Mesodermal cell (in vitro differentiated cells): Measurements from ENCODE around the gene CAPN10.

Experiments
- H3K27ac ChIP-seq: 2 replicates; pipeline ENCODE4 v1.7.0; 2013; ENCODE audit warnings: mild to moderate bottlenecking, low read depth, low read length, moderate library complexity; ENCODE audit not compliant: severe bottlenecking
- H3K36me3 ChIP-seq: 2 replicates; pipeline ENCODE4 v1.7.1; 2013; ENCODE audit warnings: mild to moderate bottlenecking, low read length, moderate library complexity; ENCODE audit not compliant: control insufficient read depth, insufficient read depth
- H3K4me1 ChIP-seq: one replicate; pipeline ENCODE4 v1.7.1; 2013; ENCODE audit warnings: mild to moderate bottlenecking, low read length; ENCODE audit not compliant: insufficient read depth, control insufficient read depth, poor library complexity, severe bottlenecking
- H3K4me3 ChIP-seq: 2 replicates; pipeline ENCODE4 v1.7.0; 2013; ENCODE audit warnings: low read length, control low read depth, mild to moderate bottlenecking; ENCODE audit not compliant: insufficient read depth, poor library complexity, severe bottlenecking; ENCODE audit errors: extremely low read depth
- H3K9me3 ChIP-seq: 2 replicates; pipeline ENCODE4 v1.7.1; 2013; ENCODE audit warnings: mild to moderate bottlenecking, low read length, moderate library complexity; ENCODE audit not compliant: control insufficient read depth
- WGBS, 2 experiments: methylation state at CpG; one replicate each; pipeline ENCODE4 v1.1.5; 2013; ENCODE audit warnings: missing lambda C conversion rate in 2 of 2; ENCODE audit not compliant: insufficient coverage in 2 of 2; 5-methylcytosine and 5-hydroxymethylcytosine counted together

CAPN10 gene

GRCh38 chr2:240644171-240644651 lies 57.7 kb downstream of the CAPN10 start:
- Histone ChIP-seq H3K9me3 (no peaks in the 10 kb centered on the region), H3K4me3 (no peak overlapping the region), H3K36me3 (no peaks in the 10 kb centered on the region), H3K27ac (no peak overlapping the region), H3K4me1 (no peaks in the 10 kb centered on the region)
- WGBS, 2 experiments = 83 to 89% methylated on average over 7 to 9 of the region's 14 CpGs

DNA sequence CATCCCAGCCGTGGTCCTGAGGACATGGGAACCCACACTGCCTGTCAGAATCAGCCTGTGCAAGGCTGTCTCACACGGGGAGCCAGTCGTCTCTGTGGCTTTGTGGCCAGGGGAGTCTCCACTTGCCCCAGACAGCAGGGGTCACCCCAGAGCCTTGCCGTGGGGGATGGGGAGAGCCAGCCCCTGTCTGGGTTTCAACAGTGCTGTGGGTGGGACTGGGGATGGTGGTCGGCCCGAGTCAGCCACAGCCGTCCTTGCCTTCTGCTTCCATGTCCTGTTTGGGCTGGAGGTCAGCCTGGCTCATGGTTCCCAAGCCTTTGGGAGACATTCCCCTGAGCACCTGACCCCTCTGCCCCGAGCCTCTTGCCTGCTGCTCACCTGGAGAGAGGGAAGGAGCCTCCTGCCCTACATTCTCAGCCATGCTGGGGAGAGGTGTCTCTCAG lies 58.3 kb downstream of the CAPN10 start:
- H3K27ac ChIP-seq = no peak overlapping the region
- WGBS, 2 experiments = 55 to 81% methylated on average over 5 to 8 of the region's 8 CpGs

DNA sequence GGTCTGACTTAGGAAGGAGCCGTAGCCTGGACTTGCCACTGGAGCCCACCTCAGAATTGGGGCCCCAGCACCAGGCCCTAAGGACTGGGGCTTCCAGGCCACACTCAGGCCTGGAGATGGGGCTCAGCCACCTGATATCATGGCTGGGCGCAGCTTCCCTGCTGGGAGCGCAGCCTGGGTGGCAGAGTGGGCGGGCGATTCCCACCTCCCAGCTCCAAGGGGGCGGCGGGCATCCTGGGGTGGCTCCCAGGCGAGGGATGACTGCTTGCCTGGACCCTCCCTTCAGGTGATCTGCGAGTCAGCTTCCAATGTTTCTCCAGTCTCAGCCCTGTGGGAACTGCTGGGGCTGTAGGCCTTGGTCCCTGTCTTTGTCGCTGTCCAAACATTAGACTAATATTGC lies 58.8 kb downstream of the CAPN10 start:
- 83 to 91% methylated on average over 9 to 10 of the region's 10 CpGs for WGBS, 2 experiments
- Histone ChIP-seq H3K27ac (no peak overlapping the region), H3K9me3 (no peaks in the 10 kb centered on the region), H3K36me3 (no peaks in the 10 kb centered on the region), H3K4me3 (no peak overlapping the region), H3K4me1 (no peaks in the 10 kb centered on the region)

More for the DNA sequence above, 58.3 kb downstream of the CAPN10 start:
- no peaks in the 10 kb centered on the region for H3K4me1 ChIP-seq
- no peak overlapping the region for H3K4me3 ChIP-seq
- no peaks in the 10 kb centered on the region for H3K9me3 ChIP-seq
- H3K36me3 ChIP-seq = no peaks in the 10 kb centered on the region

GRCh38 chr2:240645801-240646175 lies 59.3 kb downstream of the CAPN10 start:
- Histone ChIP-seq H3K4me1 (no peaks in the 10 kb centered on the region), H3K27ac (no peak overlapping the region), H3K4me3 (no peak overlapping the region), H3K9me3 (no peaks in the 10 kb centered on the region), H3K36me3 (no peaks in the 10 kb centered on the region)
- WGBS, 2 experiments = 83 to 92% methylated on average over 9 to 10 of the region's 10 CpGs

GRCh38 chr2:240646176-240646899 lies 59.8 kb downstream of the CAPN10 start:
- WGBS, 2 experiments = 92 to 93% methylated on average over 36 of the region's 36 CpGs

DNA sequence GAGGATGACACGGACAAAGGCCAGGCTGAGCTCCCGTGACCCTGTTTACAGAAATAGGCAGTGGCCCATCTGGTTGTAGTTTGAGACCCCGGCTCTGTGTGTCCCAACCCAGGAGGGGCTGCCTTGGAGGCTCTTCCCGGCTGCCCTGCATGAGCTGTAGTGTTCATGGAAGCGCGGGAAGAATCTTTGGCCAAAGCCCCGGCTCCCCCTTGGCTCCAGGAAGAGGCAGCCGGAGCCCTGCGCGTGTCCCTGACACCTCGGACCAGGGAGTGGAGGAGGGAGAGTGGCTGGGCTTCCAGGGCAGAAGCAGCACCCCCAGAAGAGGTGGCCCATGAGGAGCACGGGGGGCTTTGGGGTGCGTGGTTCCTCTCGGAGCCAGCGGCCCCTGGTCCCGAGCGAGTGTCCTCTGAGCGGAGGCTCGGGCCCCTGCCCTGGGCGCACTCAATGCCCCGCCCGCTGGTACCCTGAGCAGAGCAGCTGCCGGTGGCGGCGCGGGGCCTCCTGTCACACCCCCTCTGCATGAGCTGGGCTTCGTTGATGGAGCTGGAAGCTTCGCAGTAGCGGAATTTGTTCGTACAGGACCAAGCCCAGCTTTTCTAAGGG lies 60.5 kb downstream of the CAPN10 start:
- WGBS, 2 experiments = 84 to 86% methylated on average over 20 to 30 of the region's 30 CpGs
- H3K36me3 ChIP-seq = no peaks in the 10 kb centered on the region
- no peak overlapping the region for H3K27ac ChIP-seq
- no peaks in the 10 kb centered on the region for H3K4me1 ChIP-seq
- H3K9me3 ChIP-seq = peaks cover 7% of the 10 kb centered on the region
- H3K4me3 ChIP-seq = no peak overlapping the region

More at GRCh38 chr2:240646176-240646899, 59.8 kb downstream of the CAPN10 start:
- Histone ChIP-seq H3K4me3 (no peak overlapping the region), H3K4me1 (no peaks in the 10 kb centered on the region), H3K27ac (no peak overlapping the region), H3K36me3 (no peaks in the 10 kb centered on the region), H3K9me3 (peaks cover 4% of the 10 kb centered on the region)

DNA sequence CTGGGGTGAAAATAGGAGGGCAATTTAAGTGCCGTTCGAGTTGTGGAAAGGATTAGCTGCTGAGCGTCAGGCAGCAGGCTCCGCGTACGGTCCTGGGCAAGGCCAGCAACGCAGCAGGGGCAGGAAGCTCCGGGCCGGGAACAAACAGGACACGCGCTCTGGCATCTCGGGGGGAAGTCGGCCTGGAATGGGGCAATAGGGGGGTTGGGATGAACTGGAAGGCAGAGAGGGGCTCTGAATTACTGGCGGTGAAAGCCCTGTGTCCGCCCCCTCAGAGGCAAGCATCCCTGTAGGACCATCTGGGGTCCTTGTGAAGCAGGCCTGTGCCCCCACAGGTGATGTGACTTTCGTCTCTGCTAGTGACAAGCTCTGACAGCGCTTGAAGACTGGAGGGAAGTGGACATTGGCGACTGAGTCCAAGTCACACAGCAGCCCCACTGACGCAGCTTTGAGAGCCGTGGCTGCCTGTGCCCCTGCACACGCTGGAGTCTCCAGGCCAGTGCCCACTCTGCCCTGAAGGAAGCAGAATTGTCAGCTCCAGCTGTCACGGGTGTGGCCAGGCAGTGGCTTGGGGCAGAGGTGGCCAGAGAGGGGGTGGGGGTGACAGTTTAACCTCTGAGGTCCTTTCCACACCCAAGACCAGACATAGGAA lies 61.1 kb downstream of the CAPN10 start:
- no peak overlapping the region for H3K4me3 ChIP-seq
- no peaks in the 10 kb centered on the region for H3K36me3 ChIP-seq
- 90 to 92% methylated on average over 10 to 22 of the region's 22 CpGs for WGBS, 2 experiments
- no peaks in the 10 kb centered on the region for H3K4me1 ChIP-seq
- peaks cover 7% of the 10 kb centered on the region for H3K9me3 ChIP-seq
- H3K27ac ChIP-seq = no peak overlapping the region

GRCh38 chr2:240648155-240648649 lies 61.7 kb downstream of the CAPN10 start:
- peaks cover 7% of the 10 kb centered on the region for H3K9me3 ChIP-seq
- H3K36me3 ChIP-seq = no peaks in the 10 kb centered on the region
- no peak overlapping the region for H3K4me3 ChIP-seq
- 90 to 92% methylated on average over 4 to 6 of the region's 6 CpGs for WGBS, 2 experiments
- no peak overlapping the region for H3K27ac ChIP-seq
- H3K4me1 ChIP-seq = no peaks in the 10 kb centered on the region
